ENCODE measurements around the gene MTERF1.

GRCh38 chr7:91894781-91895480, 14.4 kb upstream of the MTERF1 start:
- TF ChIP-seq POLR2AphosphoS5 (IDR thresholded peaks at IDR 0.05; ENCODE audit: low read depth, low read length) (no peak), JUND (IDR thresholded peaks at IDR 0.05) (no peak), CTCF (IDR thresholded peaks at IDR 0.05 in 2 of 3, conservative IDR thresholded peaks at IDR 0.05 in 1 of 3; ENCODE audit: borderline replicate concordance in 1 of 3, insufficient read depth in 1 of 3, low read depth in 2 of 3, low read length in 2 of 3) (no peak), POLR2A (IDR thresholded peaks at IDR 0.05; ENCODE audit: borderline replicate concordance, extremely low read depth, insufficient read depth, insufficient read length) (no peak), SIN3A (IDR thresholded peaks at IDR 0.05; ENCODE audit: low read depth) (no peak), EZH2phosphoT487 (IDR thresholded peaks at IDR 0.05; ENCODE audit: borderline replicate concordance) (no peak), FOSL1 (IDR thresholded peaks at IDR 0.05; ENCODE audit: low read depth) (no peak), REST (IDR thresholded peaks at IDR 0.05; ENCODE audit: low read depth) (no peak), MAX (IDR thresholded peaks at IDR 0.05) (no peak), EGR1 (IDR thresholded peaks at IDR 0.05; ENCODE audit: low read depth) (no peak), EZH2 (IDR thresholded peaks at IDR 0.05) (no peak)
